Loucy (cell line): Measurements from ENCODE around the gene TC2N.

Experiments
- H2AFZ ChIP-seq: fragments of 200-600 bp; sonication (generic); 2 replicates; pipeline ENCODE4 v1.6.0; 2016; ENCODE audit warnings: antibody characterized with exemption, mild to moderate bottlenecking, low read length, moderate library complexity
- H3F3A ChIP-seq: fragments of 200-600 bp; 2 replicates; pipeline ENCODE4 v1.6.0; 2016; ENCODE audit warnings: antibody characterized with exemption, low read depth, mild to moderate bottlenecking
- H3K27me3 ChIP-seq: fragments of 200-600 bp; sonication (generic); 2 replicates; pipeline ENCODE4 v1.6.1; 2014; ENCODE audit warnings: low read length, mild to moderate bottlenecking; ENCODE audit not compliant: insufficient read depth, poor library complexity, severe bottlenecking
- H3K36me3 ChIP-seq: fragments of 200-600 bp; sonication (generic); 2 replicates; pipeline ENCODE4 v1.6.1; 2016; ENCODE audit warnings: low read length; ENCODE audit not compliant: insufficient read depth
- H3K4me1 ChIP-seq: fragments of 200-600 bp; sonication (generic); 2 replicates; pipeline ENCODE4 v1.5.1; 2014; ENCODE audit warnings: low read length, mild to moderate bottlenecking; ENCODE audit not compliant: insufficient read depth, poor library complexity, severe bottlenecking
- H3K4me2 ChIP-seq: fragments of 200-600 bp; sonication (generic); 2 replicates; pipeline ENCODE4 v1.6.0; 2014; ENCODE audit warnings: antibody characterized with exemption, low read length, low read depth, mild to moderate bottlenecking; ENCODE audit not compliant: poor library complexity, severe bottlenecking
- H3K4me3 ChIP-seq: fragments of 200-600 bp; sonication (generic); 2 replicates; pipeline ENCODE4 v1.5.1; 2014; ENCODE audit warnings: low read length, mild to moderate bottlenecking, mixed read lengths; ENCODE audit not compliant: poor library complexity, severe bottlenecking
- H3K79me2 ChIP-seq: fragments of 200-600 bp; sonication (generic); 2 replicates; pipeline ENCODE4 v1.6.1; 2014; ENCODE audit warnings: low read length; ENCODE audit not compliant: insufficient read depth
- H3K9ac ChIP-seq: fragments of 200-600 bp; sonication (generic); 2 replicates; pipeline ENCODE4 v1.6.0; 2014; ENCODE audit warnings: mild to moderate bottlenecking, low read depth, low read length, moderate library complexity; ENCODE audit not compliant: poor library complexity, severe bottlenecking
- H3K9me2 ChIP-seq: fragments of 200-600 bp; sonication (generic); replicated peaks from 2 replicates; pipeline ENCODE4 v1.6.1; 2016; ENCODE audit warnings: low read depth, low read length, mixed read lengths
- H3K9me3 ChIP-seq: fragments of 200-600 bp; sonication (generic); 2 replicates; pipeline ENCODE4 v1.6.1; 2014; ENCODE audit warnings: mild to moderate bottlenecking, antibody characterized with exemption, low read length, low read depth; ENCODE audit not compliant: insufficient read depth
- H4K20me1 ChIP-seq: fragments of 200-600 bp; sonication (generic); 2 replicates; pipeline ENCODE4 v1.6.0; 2014; ENCODE audit warnings: antibody characterized with exemption, low read length, mild to moderate bottlenecking; ENCODE audit not compliant: insufficient read depth, poor library complexity, severe bottlenecking
- EZH2phosphoT487 ChIP-seq: fragments of 200-600 bp; IDR thresholded peaks from 2 replicates; pipeline ENCODE4 v1.6.1; 2018; ENCODE audit warnings: antibody characterized with exemption, mild to moderate bottlenecking, moderate library complexity, borderline replicate concordance
- TF ChIP-seq, protein P1 (sequence below): fragments of 200-600 bp; sonication (generic); conservative IDR thresholded peaks from 2 replicates; pipeline ENCODE4 v1.5.1; 2014; ENCODE audit warnings: mild to moderate bottlenecking, antibody characterized with exemption, low read length

The TC2N gene

DNA sequence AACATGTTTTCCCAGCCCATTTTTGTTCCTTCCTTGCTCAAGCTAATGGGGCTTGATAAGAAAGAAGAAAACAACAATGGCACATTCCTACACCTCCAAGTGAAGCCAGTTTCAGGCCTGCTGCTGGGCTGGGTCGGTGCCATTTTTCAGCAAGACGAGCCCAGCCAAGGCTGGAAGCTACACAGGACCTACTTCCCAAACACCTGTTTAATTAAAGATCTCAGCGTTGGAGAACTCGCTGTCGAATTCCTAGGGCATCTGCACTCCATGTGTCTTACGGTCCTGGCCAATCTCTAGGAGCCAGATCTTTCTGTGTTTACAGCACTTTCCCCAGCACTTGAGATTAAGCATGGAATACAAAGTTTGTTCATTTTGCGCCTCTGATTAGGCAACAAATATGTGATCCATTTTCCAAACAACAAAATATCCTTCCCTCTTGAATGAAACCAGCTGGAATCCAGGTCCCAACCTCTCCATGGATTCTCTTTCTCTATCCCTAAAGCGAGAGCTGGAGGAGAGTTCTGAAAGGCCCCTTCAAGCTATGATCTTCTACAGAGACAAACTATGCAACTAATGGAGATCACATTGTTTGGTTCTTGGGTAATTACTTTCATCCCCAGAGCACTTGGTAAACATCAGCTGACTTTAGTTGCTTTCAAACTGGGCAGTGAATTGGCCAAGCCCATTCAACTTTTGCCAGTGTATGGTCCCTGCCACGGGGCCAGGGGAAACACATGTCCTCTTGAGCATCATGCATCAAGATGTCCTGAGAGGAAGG is 34.3 kb upstream of the TC2N start:
- Histone ChIP-seq H3K9ac (no peak overlapping the region), H3K27me3 (no peaks in the 10 kb centered on the region), H3K9me2 (no peaks in the 10 kb centered on the region), H3F3A (no peaks in the 10 kb centered on the region), H3K4me3 (no peak overlapping the region), H3K36me3 (no peaks in the 10 kb centered on the region), H3K4me1 (no peaks in the 10 kb centered on the region), H3K9me3 (no peaks in the 10 kb centered on the region), H2AFZ (no peak overlapping the region), H3K4me2 (no peak overlapping the region), H4K20me1 (no peaks in the 10 kb centered on the region), H3K79me2 (no peaks in the 10 kb centered on the region)
- TF ChIP-seq, protein P1, sequence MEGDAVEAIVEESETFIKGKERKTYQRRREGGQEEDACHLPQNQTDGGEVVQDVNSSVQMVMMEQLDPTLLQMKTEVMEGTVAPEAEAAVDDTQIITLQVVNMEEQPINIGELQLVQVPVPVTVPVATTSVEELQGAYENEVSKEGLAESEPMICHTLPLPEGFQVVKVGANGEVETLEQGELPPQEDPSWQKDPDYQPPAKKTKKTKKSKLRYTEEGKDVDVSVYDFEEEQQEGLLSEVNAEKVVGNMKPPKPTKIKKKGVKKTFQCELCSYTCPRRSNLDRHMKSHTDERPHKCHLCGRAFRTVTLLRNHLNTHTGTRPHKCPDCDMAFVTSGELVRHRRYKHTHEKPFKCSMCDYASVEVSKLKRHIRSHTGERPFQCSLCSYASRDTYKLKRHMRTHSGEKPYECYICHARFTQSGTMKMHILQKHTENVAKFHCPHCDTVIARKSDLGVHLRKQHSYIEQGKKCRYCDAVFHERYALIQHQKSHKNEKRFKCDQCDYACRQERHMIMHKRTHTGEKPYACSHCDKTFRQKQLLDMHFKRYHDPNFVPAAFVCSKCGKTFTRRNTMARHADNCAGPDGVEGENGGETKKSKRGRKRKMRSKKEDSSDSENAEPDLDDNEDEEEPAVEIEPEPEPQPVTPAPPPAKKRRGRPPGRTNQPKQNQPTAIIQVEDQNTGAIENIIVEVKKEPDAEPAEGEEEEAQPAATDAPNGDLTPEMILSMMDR: no peak
- no peak for TF ChIP-seq EZH2phosphoT487

DNA sequence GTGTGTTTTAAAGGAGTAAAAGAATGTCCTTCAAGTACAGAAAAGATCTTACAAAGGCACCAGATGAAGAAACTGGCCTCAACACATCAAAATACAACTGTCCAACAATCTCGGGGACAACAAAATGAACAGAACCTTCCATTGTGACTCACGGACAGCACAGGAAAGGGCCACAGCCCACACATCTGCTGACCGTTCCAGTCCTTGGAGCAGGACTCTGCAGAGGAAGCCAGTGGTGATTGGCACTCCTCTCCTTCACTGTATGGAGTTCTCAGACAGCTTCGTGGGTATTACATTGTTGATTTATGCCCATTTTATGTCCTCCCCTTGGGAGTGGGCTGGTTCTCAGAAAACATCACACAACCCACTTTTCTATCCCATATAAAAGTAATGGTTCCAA is 32.5 kb upstream of the TC2N start:
- H3F3A ChIP-seq: no peaks in the 10 kb centered on the region
- H3K36me3 ChIP-seq: no peaks in the 10 kb centered on the region
- H3K79me2 ChIP-seq: no peaks in the 10 kb centered on the region
- no peak overlapping the region for H3K4me3 ChIP-seq
- no peaks in the 10 kb centered on the region for H4K20me1 ChIP-seq
- no peak overlapping the region for H2AFZ ChIP-seq
- H3K4me2 ChIP-seq: no peak overlapping the region
- no peaks in the 10 kb centered on the region for H3K9me2 ChIP-seq
- no peaks in the 10 kb centered on the region for H3K9me3 ChIP-seq
- no peak overlapping the region for H3K9ac ChIP-seq
- H3K27me3 ChIP-seq: no peaks in the 10 kb centered on the region
- H3K4me1 ChIP-seq: no peaks in the 10 kb centered on the region
- TF ChIP-seq EZH2phosphoT487: no peak
- TF ChIP-seq, protein P1: no peak

GRCh38 chr14:91899213-91899612 is 31.9 kb upstream of the TC2N start:
- Histone ChIP-seq H3K9me2 (no peaks in the 10 kb centered on the region), H2AFZ (no peak overlapping the region), H3K4me3 (no peak overlapping the region), H3K4me1 (no peaks in the 10 kb centered on the region), H3K36me3 (no peaks in the 10 kb centered on the region), H3K27me3 (no peaks in the 10 kb centered on the region), H3K79me2 (no peaks in the 10 kb centered on the region), H4K20me1 (no peaks in the 10 kb centered on the region), H3F3A (no peaks in the 10 kb centered on the region), H3K9ac (no peak overlapping the region), H3K4me2 (no peak overlapping the region), H3K9me3 (no peaks in the 10 kb centered on the region)
- no peak for TF ChIP-seq EZH2phosphoT487
- TF ChIP-seq, protein P1: peak; percentile 44
